Esophagus muscularis mucosa (tissue), 4 donors: Measurements from ENCODE around the gene NEK7. TPM values are rescaled to one million over a fixed set of nuclear protein-coding genes. Genes with fewer than 3 reads are reported as not detected.

Experiments used
- DNase-seq: peaks from one replicate; pipeline ENCODE4 v3.0.0-alpha.2; 2017; ENCODE audit errors: extremely low spot score
- H3K27ac ChIP-seq, 4 donors: fragments of 200-600 bp; sonication (generic); replicated peaks in 1 of 4; 1 replicate in 3 of 4; 2 replicates in 1 of 4; pipeline ENCODE4 v1.5.1; 2016 to 2019; ENCODE audit warnings: mild to moderate bottlenecking in 1 of 4
- H3K27me3 ChIP-seq, 4 donors: fragments of 200-600 bp; sonication (generic); one replicate each; pipeline versions ENCODE4 v1.5.1 to v1.6.0; 2016 to 2019
- H3K36me3 ChIP-seq, 4 donors: fragments of 200-600 bp; sonication (generic); one replicate each; pipeline ENCODE4 v1.5.1; 2016 to 2019
- H3K4me1 ChIP-seq, 4 donors: fragments of 200-600 bp; sonication (generic); one replicate each; pipeline ENCODE4 v1.5.1; 2016 to 2019
- H3K4me3 ChIP-seq, 4 donors: fragments of 200-600 bp; sonication (generic); 1 replicate in 2 of 4; 2 replicates in 2 of 4; pipeline ENCODE4 v1.5.1; 2016 to 2019; ENCODE audit warnings: mild to moderate bottlenecking in 4 of 4, moderate library complexity in 1 of 4
- H3K9me3 ChIP-seq, 4 donors: fragments of 200-600 bp; sonication (generic); 1 replicate in 3 of 4; 2 replicates in 1 of 4; pipeline ENCODE4 v1.5.1; 2016 to 2019
- CTCF ChIP-seq, 3 experiments: fragments of 200-600 bp in 2 of 3; fragments of 450-650 bp in 1 of 3; sonication (generic) in 2 of 3; IDR thresholded peaks; one replicate each; pipeline ENCODE4 v1.5.1; 2017 to 2019; ENCODE audit warnings: antibody characterized with exemption in 3 of 3, mild to moderate bottlenecking in 2 of 3, moderate library complexity in 1 of 3
- EP300 ChIP-seq: sonication (generic); formaldehyde crosslinking; IDR thresholded peaks from one replicate; pipeline ENCODE4 v1.6.1; 2017; ENCODE audit warnings: antibody characterized with exemption
- POLR2A ChIP-seq: fragments of 450-650 bp; IDR thresholded peaks from one replicate; pipeline ENCODE4 v1.6.1; 2017; ENCODE audit warnings: antibody characterized with exemption, moderate library complexity, mild to moderate bottlenecking, low read depth
- POLR2AphosphoS5 ChIP-seq, 2 donors: sonication (generic); formaldehyde crosslinking; IDR thresholded peaks; one replicate each; pipeline ENCODE4 v1.6.1; 2017; ENCODE audit warnings: antibody characterized with exemption in 2 of 2
- WGBS: methylation state at CpG from one replicate; pipeline ENCODE4 v1.1.5; 2018; 5-methylcytosine and 5-hydroxymethylcytosine counted together
- intact Hi-C: fragments of 100-400 bp; cut with DNase I; formaldehyde crosslinking; loops from one replicate; pipeline ENCODE4 v1.15.1; 2023
- total RNA-seq, 4 donors: library from RNA; depleted of rRNA; stranded (reverse); fragments of >200 nt; gene quantifications; one replicate each; pipeline versions ENCODE4 v1.1.0 to v1.2.1, GENCODE V29; 2016

Gene NEK7
- total RNA-seq, 4 donors from 2014 or later = 110 to 196 (median 158) TPM

GRCh38 chr1:198261886-198262285, 105.1 kb downstream of the NEK7 start:
- no peak overlapping the region for H3K27ac ChIP-seq
- no peak for TF ChIP-seq EP300
- TF ChIP-seq POLR2A = no peak
- TF ChIP-seq CTCF (IDR thresholded peaks at IDR 0.05) = no peak
- TF ChIP-seq POLR2AphosphoS5 (IDR thresholded peaks at IDR 0.05) = no peak
- peaks cover 0 to 14% (median 6%) of the 10 kb centered on the region in 4 donors for H3K4me1 ChIP-seq
- intact Hi-C loops = no loop called here
- no peaks in the 10 kb centered on the region for H3K36me3 ChIP-seq
- H3K27me3 ChIP-seq = no peaks in the 10 kb centered on the region
- no peaks in the 10 kb centered on the region for H3K9me3 ChIP-seq
- no peak overlapping the region for H3K4me3 ChIP-seq
- DNase-seq = no peak

- H3K27ac ChIP-seq = no peak overlapping the region
- H3K9me3 ChIP-seq = no peaks in the 10 kb centered on the region
- peaks cover 0 to 4% (median 0%) of the 10 kb centered on the region in 4 donors for H3K36me3 ChIP-seq
- no peaks in the 10 kb centered on the region for H3K27me3 ChIP-seq
- intact Hi-C loops = no loop called here
- TF ChIP-seq POLR2A (no peak), EP300 (no peak), POLR2AphosphoS5 (IDR thresholded peaks at IDR 0.05) (no peak), CTCF (IDR thresholded peaks at IDR 0.05) (no peak)
- no peak overlapping the region for H3K4me3 ChIP-seq
- peaks cover 0 to 21% (median 6%) of the 10 kb centered on the region in 4 donors for H3K4me1 ChIP-seq
- 67% methylated on average over 5 of the region's 5 CpGs for WGBS
- no peak for DNase-seq
Measured at GRCh38 chr1:198263186-198263585, 106.4 kb downstream of the NEK7 start.

- intact Hi-C loops = no loop called here
- DNase-seq = no peak
- H3K4me3 ChIP-seq = no peak overlapping the region
- no peaks in the 10 kb centered on the region for H3K27me3 ChIP-seq
- no peaks in the 10 kb centered on the region for H3K9me3 ChIP-seq
- H3K36me3 ChIP-seq = peaks cover 0 to 4% (median 0%) of the 10 kb centered on the region in 4 donors
- peaks cover 0 to 29% (median 2%) of the 10 kb centered on the region in 4 donors for H3K4me1 ChIP-seq
- TF ChIP-seq CTCF (IDR thresholded peaks at IDR 0.05) (no peak), POLR2AphosphoS5 (IDR thresholded peaks at IDR 0.05) (no peak), EP300 (no peak)
- no peak overlapping the region for H3K27ac ChIP-seq
Measured at GRCh38 chr1:198264282-198264681, 107.5 kb downstream of the NEK7 start.

GRCh38 chr1:198265073-198265661, 108.4 kb downstream of the NEK7 start:
- no peak overlapping the region for H3K27ac ChIP-seq
- peaks cover 0 to 4% (median 0%) of the 10 kb centered on the region in 4 donors for H3K36me3 ChIP-seq
- WGBS = 77% methylated on average over 3 of the region's 3 CpGs
- no peak overlapping the region for H3K4me3 ChIP-seq
- no peaks in the 10 kb centered on the region for H3K9me3 ChIP-seq
- TF ChIP-seq POLR2A (no peak), POLR2AphosphoS5 (IDR thresholded peaks at IDR 0.05) (no peak), EP300 (no peak), CTCF (IDR thresholded peaks at IDR 0.05) (no peak)
- intact Hi-C loops = no loop called here
- no peak for DNase-seq
- peaks cover 0 to 22% (median 2%) of the 10 kb centered on the region in 4 donors for H3K4me1 ChIP-seq
- H3K27me3 ChIP-seq = no peaks in the 10 kb centered on the region

GRCh38 chr1:198267056-198267455, 110.3 kb downstream of the NEK7 start:
- intact Hi-C loops = no loop called here
- H3K27ac ChIP-seq = no peak overlapping the region
- H3K4me1 ChIP-seq = peaks cover 0 to 22% (median 0%) of the 10 kb centered on the region in 4 donors
- TF ChIP-seq POLR2AphosphoS5 (IDR thresholded peaks at IDR 0.05) = no peak
- no peak for TF ChIP-seq POLR2A
- TF ChIP-seq CTCF (IDR thresholded peaks at IDR 0.05) = no peak
- TF ChIP-seq EP300 = no peak
- no peaks in the 10 kb centered on the region for H3K27me3 ChIP-seq
- H3K36me3 ChIP-seq = peaks cover 0 to 4% (median 0%) of the 10 kb centered on the region in 4 donors
- DNase-seq = no peak
- no peak overlapping the region for H3K4me3 ChIP-seq
- H3K9me3 ChIP-seq = no peaks in the 10 kb centered on the region
